ENCODE measurements around the gene STIM1.
A peak's percentile ranks its signal among the peaks of the same experiment; 100 is the strongest.

Gene STIM1

DNA sequence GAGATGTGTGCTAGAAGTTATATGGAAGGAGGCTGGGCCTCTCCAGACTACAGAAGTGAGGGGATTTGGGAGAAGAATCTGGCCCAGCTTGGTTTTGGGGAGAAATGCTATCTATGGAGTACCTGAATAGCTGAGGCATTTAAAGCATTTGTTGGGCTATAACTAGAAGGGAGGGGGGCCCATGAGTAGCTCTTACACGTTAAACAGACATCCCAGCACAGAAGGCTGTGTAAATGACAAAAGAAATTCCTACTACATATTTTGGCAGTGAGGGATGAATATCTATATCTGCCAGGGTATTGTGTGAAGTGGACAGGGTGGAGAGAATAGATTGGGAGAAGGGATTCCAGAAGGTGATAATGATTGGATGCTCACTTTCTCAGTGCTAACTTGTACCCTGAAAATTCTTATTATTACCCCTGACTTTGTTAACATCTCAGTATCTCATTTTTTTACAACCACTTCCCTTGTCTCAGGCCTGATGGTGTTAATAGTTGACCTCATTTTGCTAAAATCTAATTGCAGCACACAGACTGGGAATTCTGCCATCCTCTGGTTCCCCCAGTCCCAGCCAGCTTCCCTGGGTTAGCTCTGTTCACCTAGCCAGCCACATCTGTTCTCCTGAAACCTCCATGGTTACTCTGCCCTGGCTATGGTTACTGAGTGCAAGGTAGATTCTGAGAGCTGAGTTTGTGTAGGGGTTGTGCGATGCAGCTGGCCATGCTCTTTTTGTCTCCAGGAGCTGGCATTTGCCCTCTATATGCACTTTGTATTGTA, 210.3 kb downstream of the STIM1 start:
- no peak for DNase-seq (ENCODE audit: low read depth, low spot score)

DNA sequence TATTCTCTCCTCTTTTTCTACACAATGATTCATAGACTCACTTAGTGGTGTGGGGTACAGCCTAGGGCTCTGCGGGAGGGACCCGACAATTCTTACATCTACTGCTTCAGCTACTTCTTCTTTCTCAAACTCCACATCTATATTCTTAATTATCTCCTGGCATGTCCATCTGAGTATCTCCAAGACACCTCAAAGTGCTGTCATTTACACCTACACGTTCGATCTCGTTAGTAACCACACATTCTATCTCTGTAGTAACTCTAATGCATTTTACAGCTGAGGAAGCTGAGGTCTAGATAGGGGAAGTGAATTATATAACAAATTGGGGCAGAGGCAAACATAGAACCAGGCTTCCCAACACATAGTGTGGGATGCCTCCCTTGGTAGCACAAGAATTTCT, 211.4 kb downstream of the STIM1 start:
- DNase-seq (ENCODE audit: low read depth, low spot score) = no peak

- no peak for DNase-seq (ENCODE audit: low read depth, low spot score)
These were observed 213.5 kb downstream of the STIM1 start for GRCh38 chr11:4068962-4069361.

GRCh38 chr11:4071325-4071724, 215.9 kb downstream of the STIM1 start:
- DNase-seq (ENCODE audit: low read depth, low spot score) = no peak

- no peak for DNase-seq (ENCODE audit: low read depth, low spot score)
These were observed 216.4 kb downstream of the STIM1 start for GRCh38 chr11:4071914-4072313.

GRCh38 chr11:4072668-4073285, 217.3 kb downstream of the STIM1 start:
- DNase-seq (ENCODE audit: low read depth, low spot score) = peak; percentile 17

- DNase-seq (ENCODE audit: low read depth, low spot score) = no peak
These were observed 218.8 kb downstream of the STIM1 start for GRCh38 chr11:4074266-4074665.

- no peak for DNase-seq (ENCODE audit: low read depth, low spot score)
These were observed 221.3 kb downstream of the STIM1 start for GRCh38 chr11:4076774-4077173.

DNA sequence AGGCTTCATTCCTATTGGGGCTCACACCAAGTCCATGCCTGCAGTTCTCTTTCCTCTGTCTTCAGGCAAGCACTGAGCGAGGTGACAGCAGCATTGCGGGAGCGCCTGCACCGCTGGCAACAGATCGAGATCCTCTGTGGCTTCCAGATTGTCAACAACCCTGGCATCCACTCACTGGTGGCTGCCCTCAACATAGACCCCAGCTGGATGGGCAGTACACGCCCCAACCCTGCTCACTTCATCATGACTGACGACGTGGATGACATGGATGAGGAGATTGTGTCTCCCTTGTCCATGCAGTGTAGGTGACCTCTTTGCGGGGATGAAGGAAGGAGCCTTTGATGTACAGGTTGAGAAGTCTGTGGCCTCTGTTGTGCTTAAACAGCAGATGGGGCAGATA, 227.7 kb downstream of the STIM1 start:
- DNase-seq (ENCODE audit: low read depth, low spot score) = no peak

GRCh38 chr11:4084406-4085125, 229.1 kb downstream of the STIM1 start:
- no peak for DNase-seq (ENCODE audit: low read depth, low spot score)

GRCh38 chr11:4085575-4085974, 230.1 kb downstream of the STIM1 start:
- no peak for DNase-seq (ENCODE audit: low read depth, low spot score)

DNA sequence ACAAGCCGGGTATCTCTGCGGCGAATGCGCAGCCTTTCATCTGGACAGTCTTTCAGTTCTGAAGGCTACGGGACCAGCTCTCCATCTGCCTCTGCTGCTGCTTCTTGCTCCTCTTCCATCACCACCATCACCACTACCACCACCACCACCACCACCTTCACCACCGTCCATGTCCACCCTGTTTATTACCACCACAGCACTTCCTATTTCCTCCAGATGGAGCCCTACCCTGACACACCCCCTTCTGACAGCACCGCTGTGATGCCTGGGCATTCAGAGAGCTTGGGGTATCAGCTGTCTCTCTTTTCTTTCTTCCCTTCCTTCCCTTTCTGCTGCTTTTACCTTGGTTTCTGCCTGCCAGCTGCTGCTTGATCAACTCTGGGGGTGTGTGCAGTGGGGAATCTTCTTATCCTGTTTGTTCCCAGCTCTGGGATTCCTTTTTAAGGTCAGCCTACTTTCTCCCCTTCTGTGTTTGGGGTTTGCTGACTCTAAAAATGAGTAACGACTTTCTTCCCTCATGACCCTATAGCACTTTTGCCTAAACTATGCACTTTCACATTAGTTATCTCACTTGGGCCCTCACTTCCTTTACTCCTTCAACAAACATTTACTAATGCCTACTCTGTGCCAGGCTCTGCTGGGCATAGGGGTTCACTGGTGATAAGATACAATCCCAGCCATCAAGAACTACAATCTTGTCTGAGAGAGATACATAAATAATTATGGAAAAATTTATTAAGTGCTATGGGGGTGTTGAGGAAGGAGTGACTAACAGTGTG, 231.3 kb downstream of the STIM1 start:
- DNase-seq (ENCODE audit: low read depth, low spot score) = no peak

DNA sequence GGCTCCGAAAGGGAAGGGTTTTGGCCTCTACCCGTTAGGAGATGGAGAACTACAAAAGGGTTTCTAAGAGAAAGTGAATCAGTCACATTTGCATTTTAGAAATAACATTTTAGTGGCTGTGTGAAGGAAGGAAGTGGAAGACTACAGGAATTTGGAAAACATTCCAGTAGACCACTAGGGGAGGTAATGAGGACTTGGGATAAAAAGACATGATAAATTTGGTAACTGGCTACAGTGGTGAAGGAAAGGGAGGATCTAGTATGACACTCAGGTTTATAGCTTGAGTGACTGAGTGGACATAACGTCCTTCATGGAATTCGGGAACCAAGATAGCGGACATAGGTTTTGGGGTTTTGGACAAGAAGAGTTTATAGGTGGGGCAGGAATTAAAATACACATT, 232.1 kb downstream of the STIM1 start:
- no peak for DNase-seq (ENCODE audit: low read depth, low spot score)

DNA sequence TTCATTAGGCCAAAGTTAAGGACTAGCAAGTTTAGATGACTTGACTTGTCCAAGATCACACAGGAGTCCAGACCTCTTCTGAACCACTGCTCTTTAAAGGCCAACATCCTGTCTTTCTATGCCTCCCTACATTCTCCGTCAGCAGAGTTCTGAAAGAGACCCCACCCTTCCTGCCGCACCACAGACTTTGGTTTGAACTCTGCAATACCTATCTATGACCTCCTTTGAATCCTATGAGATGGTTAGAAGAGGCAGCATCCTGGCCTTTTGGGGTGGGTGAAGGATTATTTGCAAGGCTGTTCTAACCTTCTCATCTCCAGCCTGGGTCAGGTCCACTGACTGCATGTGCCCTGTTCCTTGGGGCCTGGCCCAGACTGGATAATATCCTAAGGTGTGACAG, 234.8 kb downstream of the STIM1 start:
- no peak for DNase-seq (ENCODE audit: low read depth, low spot score)

DNA sequence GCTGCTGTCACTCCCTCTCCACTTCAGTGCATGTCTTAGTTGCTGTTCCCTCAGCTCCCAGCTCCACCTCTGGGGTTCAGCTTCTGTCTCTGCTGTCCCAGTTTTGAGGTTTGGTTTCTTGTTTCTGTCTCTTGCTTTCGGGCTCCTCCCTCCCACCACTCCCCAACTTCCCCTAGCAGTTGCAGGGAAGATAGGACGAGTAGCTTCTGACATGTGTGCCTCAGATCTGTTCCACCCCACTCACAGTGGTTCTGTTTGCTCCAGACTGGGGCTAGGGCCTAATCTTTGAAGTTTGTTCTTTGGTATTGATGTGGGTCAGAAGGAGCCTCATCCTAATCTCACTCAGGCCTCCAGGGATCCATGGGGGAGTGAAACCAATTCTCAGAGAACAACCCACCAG, 236.6 kb downstream of the STIM1 start:
- no peak for DNase-seq (ENCODE audit: low read depth, low spot score)

GRCh38 chr11:4093519-4094347, 238.3 kb downstream of the STIM1 start:
- DNase-seq (ENCODE audit: low read depth, low spot score) = no peak

DNA sequence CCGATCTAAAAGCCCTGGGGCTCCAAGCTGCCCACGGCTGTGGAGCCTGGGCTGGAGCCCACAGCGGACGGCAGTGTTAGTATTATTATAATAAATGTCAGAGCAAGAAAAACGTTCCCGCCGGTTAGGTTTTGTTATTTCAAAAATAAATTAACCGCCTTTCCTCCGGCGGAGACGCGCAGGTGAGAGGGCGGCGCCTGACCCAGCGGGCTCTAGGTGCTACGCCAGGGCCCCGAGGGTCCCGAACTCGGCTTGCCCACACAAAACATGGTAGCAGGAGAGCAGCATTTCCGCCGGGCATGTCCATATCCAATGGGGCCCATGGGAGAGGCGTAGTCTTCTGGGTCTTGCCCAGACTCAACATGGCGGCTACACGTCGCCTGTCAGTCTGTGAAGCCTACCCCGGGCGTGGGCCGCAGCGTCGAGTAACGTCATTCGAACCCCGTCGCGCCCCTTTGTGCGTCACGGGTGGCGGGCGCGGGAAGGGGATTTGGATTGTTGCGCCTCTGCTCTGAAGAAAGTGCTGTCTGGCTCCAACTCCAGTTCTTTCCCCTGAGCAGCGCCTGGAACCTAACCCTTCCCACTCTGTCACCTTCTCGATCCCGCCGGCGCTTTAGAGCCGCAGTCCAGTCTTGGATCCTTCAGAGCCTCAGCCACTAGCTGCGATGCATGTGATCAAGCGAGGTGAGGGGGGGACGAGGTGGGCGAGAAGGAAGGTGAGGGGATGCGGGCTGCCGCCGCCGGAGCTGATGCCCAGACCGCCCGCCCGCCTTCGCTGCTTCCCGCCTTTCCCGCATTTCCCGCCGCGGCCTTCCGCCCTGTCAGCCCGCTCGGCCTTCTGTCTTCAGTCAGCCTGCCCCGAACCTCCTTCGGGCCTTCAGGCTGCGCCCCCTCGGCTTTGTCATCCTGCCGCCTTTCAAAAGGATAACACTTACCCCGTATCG, 239.2 kb downstream of the STIM1 start, which contains the start of gene RRM1:
TSS of gene RRM1 (plus strand) at position 452 of the 944 bp plus-strand sequence. CDS start at position 666, 214 bp downstream.
- DNase-seq (ENCODE audit: low read depth, low spot score) = peak; percentile 85

DNA sequence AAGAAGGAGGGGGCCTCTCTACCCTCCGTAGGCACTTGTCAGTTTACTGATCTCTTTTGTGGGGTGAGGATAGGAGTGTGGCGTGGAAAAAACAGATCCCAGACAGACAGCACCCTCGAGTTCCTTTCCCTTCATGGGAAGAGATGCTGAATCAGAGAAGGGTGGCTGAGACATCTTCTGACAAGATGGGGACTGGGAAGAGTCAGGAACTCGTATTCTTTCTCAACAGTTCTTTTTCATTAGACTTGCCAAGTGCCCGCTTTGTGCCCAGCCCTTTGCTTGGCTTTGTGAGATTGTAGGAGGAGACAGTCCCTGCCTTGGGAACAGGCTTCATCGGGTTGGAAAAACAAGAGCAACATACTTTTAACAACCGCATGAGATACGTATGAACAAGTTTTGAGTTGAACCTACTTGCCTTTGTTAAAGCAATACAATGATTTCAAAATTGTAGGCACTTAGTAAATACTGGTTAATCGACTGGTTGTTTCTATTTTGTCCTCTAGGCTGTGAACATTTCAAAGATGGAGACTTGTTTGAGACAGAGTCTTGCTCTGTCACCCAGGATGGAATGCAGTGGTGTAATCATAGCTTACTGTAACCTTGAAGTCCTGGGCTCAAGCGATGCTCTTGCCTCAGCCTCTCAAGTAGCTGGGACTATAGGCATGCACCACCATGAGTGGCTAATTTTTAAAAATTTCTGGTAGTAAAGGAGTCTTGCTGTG, 240.2 kb downstream of the STIM1 start:
- no peak for DNase-seq (ENCODE audit: low read depth, low spot score)

GRCh38 chr11:4098026-4098621, 242.7 kb downstream of the STIM1 start:
- DNase-seq (ENCODE audit: low read depth, low spot score) = no peak

All from activated naive CD8-positive, alpha-beta T cell treated with anti-CD3 and anti-CD28 coated beads, Interleukin-2, amount 50 U/mL, for 16 hours (primary cell).